Fibroblast of the conjunctiva (primary cell): ENCODE results near the gene SPATA31C2.
"Not testable (repeated sequence)": the region's sequence is repeated elsewhere in the genome, so short reads cannot be mapped to it uniquely, and the experiment has no call there.

Experiments
- DNase-seq: peaks from one replicate; pipeline ENCODE4 v3.0.0-alpha.2; 2010; ENCODE audit warnings: low read depth

SPATA31C2 gene

GRCh38 chr9:88138375-88138774, at the start of gene SPATA31C2:
Gene SPATA31C2 (minus strand): TSS chr9:88138475. CDS start chr9:88138446, 29 bp downstream.
- not testable (repeated sequence) for DNase-seq

GRCh38 chr9:88187631-88188030, 49.4 kb upstream of the SPATA31C2 start:
- peak; percentile 4 for DNase-seq

- no peak for DNase-seq
Measured at GRCh38 chr9:88186495-88187110, 48.3 kb upstream of the SPATA31C2 start.

- no peak for DNase-seq
Measured at GRCh38 chr9:88184976-88185375, 46.7 kb upstream of the SPATA31C2 start.

GRCh38 chr9:88183798-88184495, 45.7 kb upstream of the SPATA31C2 start:
- no peak for DNase-seq

GRCh38 chr9:88182501-88182900, 44.2 kb upstream of the SPATA31C2 start:
- no peak for DNase-seq

- no peak for DNase-seq
Measured at GRCh38 chr9:88180081-88180765, 41.9 kb upstream of the SPATA31C2 start.

- no peak for DNase-seq
Measured at GRCh38 chr9:88179062-88179521, 40.8 kb upstream of the SPATA31C2 start.

GRCh38 chr9:88178641-88179040, 40.4 kb upstream of the SPATA31C2 start:
- no peak for DNase-seq

- no peak for DNase-seq
Measured at GRCh38 chr9:88177371-88177770, 39.1 kb upstream of the SPATA31C2 start.

- DNase-seq: no peak
Measured at GRCh38 chr9:88174324-88174723, 36.0 kb upstream of the SPATA31C2 start.

GRCh38 chr9:88173378-88173999, 35.2 kb upstream of the SPATA31C2 start:
- peak; percentile 62 for DNase-seq

- no peak for DNase-seq
Measured at GRCh38 chr9:88169700-88170099, 31.4 kb upstream of the SPATA31C2 start.

GRCh38 chr9:88168564-88168963, 30.3 kb upstream of the SPATA31C2 start:
- DNase-seq: no peak

- no peak for DNase-seq
Measured at GRCh38 chr9:88166660-88167059, 28.4 kb upstream of the SPATA31C2 start.

GRCh38 chr9:88164850-88165249, 26.6 kb upstream of the SPATA31C2 start:
- DNase-seq: no peak

GRCh38 chr9:88161144-88161543, 22.9 kb upstream of the SPATA31C2 start:
- DNase-seq: no peak

- DNase-seq: no peak
Measured at GRCh38 chr9:88143957-88144625, 5.8 kb upstream of the SPATA31C2 start.

- no peak for DNase-seq
Measured at GRCh38 chr9:88143179-88143578, 4.9 kb upstream of the SPATA31C2 start.

- not testable (repeated sequence) for DNase-seq
Measured at GRCh38 chr9:88133552-88133951, 4.7 kb downstream of the SPATA31C2 start.

GRCh38 chr9:88129556-88129955, 8.7 kb downstream of the SPATA31C2 start:
- DNase-seq: not testable (repeated sequence)

- DNase-seq: not testable (repeated sequence)
Measured at GRCh38 chr9:88127700-88128300, 10.5 kb downstream of the SPATA31C2 start.
